Liver (tissue), 9 donors: ENCODE results near the gene TTC7B. TPM values are rescaled to one million over a fixed set of nuclear protein-coding genes. Genes with fewer than 3 reads are reported as not detected.

Experiments
- DNase-seq: peaks from one replicate; pipeline ENCODE4 v3.0.0-alpha.2; 2017; ENCODE audit warnings: low spot score
- H3K27ac ChIP-seq, 2 donors: one replicate each; pipeline ENCODE4 v1.7.0; 2013; ENCODE audit warnings: inconsistent platforms in 2 of 2, low read length in 2 of 2, control low read depth in 1 of 2, low read depth in 1 of 2, mild to moderate bottlenecking in 1 of 2
- H3K27me3 ChIP-seq, 4 donors: one replicate each; pipeline versions ENCODE4 v1.6.1 to v1.7.0; 2013; ENCODE audit warnings: low read length in 3 of 4, inconsistent platforms in 1 of 4, mild to moderate bottlenecking in 1 of 4, moderate library complexity in 1 of 4; ENCODE audit not compliant: control insufficient read depth in 4 of 4, insufficient read depth in 4 of 4
- H3K36me3 ChIP-seq, 4 donors: one replicate each; pipeline versions ENCODE4 v1.6.1 to v1.7.0; 2013; ENCODE audit warnings: low read length in 3 of 4, mild to moderate bottlenecking in 3 of 4, low read depth in 1 of 4, moderate library complexity in 1 of 4; ENCODE audit not compliant: control insufficient read depth in 4 of 4, insufficient read depth in 3 of 4
- H3K4me1 ChIP-seq, 4 donors: one replicate each; pipeline versions ENCODE4 v1.6.1 to v1.7.0; 2013; ENCODE audit warnings: low read length in 3 of 4, mild to moderate bottlenecking in 3 of 4, moderate library complexity in 1 of 4; ENCODE audit not compliant: control insufficient read depth in 4 of 4, insufficient read depth in 4 of 4
- H3K4me3 ChIP-seq, 3 donors: one replicate each; pipeline versions ENCODE4 v1.6.1 to v1.7.0; 2013; ENCODE audit warnings: low read length in 3 of 3, control low read depth in 1 of 3, low read depth in 1 of 3, mild to moderate bottlenecking in 1 of 3
- H3K9ac ChIP-seq, 2 donors: one replicate each; pipeline ENCODE4 v1.7.0; 2013; ENCODE audit warnings: low read length in 2 of 2, mild to moderate bottlenecking in 2 of 2, moderate library complexity in 2 of 2, control low read depth in 1 of 2, low read depth in 1 of 2
- H3K9me3 ChIP-seq, 4 donors: one replicate each; pipeline versions ENCODE4 v1.6.1 to v1.7.0; 2013; ENCODE audit warnings: low read length in 3 of 4; ENCODE audit not compliant: control insufficient read depth in 4 of 4
- ATF3 ChIP-seq: IDR thresholded peaks from 2 replicates; pipeline ENCODE4 v1.6.1; 2016; ENCODE audit warnings: antibody characterized with exemption
- CTCF ChIP-seq: fragments of 150-350 bp; IDR thresholded peaks from 2 replicates; pipeline ENCODE4 v1.5.1; 2017; ENCODE audit warnings: improper control_type of control experiment, low read depth, low read length; ENCODE audit not compliant: missing input control
- EGR1 ChIP-seq, 2 donors: IDR thresholded peaks; 2 replicates each; pipeline ENCODE4 v1.6.1; 2016 to 2018; ENCODE audit warnings: antibody characterized with exemption in 2 of 2, low read depth in 2 of 2
- FOXA1 ChIP-seq: IDR thresholded peaks from 2 replicates; pipeline ENCODE4 v1.6.1; 2016; ENCODE audit warnings: antibody characterized with exemption
- FOXA2 ChIP-seq: IDR thresholded peaks from 2 replicates; pipeline ENCODE4 v1.6.1; 2016; ENCODE audit warnings: antibody characterized with exemption
- HNF4A ChIP-seq, 2 donors: conservative IDR thresholded peaks; 2 replicates each; pipeline ENCODE4 v1.6.1; 2016; ENCODE audit warnings: antibody characterized with exemption in 2 of 2, mild to moderate bottlenecking in 2 of 2
- HNF4G ChIP-seq: IDR thresholded peaks from 2 replicates; pipeline ENCODE4 v1.6.1; 2016; ENCODE audit warnings: antibody characterized with exemption
- JUND ChIP-seq, 2 donors: IDR thresholded peaks; 2 replicates each; pipeline ENCODE4 v1.6.1; 2016; ENCODE audit warnings: antibody characterized with exemption in 2 of 2
- MAX ChIP-seq: IDR thresholded peaks from 2 replicates; pipeline ENCODE4 v1.6.1; 2016; ENCODE audit warnings: antibody characterized with exemption
- NR2F2 ChIP-seq: IDR thresholded peaks from 2 replicates; pipeline ENCODE4 v1.6.1; 2016; ENCODE audit warnings: antibody characterized with exemption
- RAD21 ChIP-seq, 2 donors: IDR thresholded peaks; 2 replicates each; pipeline ENCODE4 v1.6.1; 2016; ENCODE audit warnings: antibody characterized with exemption in 2 of 2, mild to moderate bottlenecking in 2 of 2
- REST ChIP-seq: IDR thresholded peaks from 2 replicates; pipeline ENCODE4 v1.6.1; 2016; ENCODE audit warnings: antibody characterized with exemption, mild to moderate bottlenecking
- SP1 ChIP-seq: IDR thresholded peaks from 2 replicates; pipeline ENCODE4 v1.6.1; 2018; ENCODE audit warnings: antibody characterized with exemption, mild to moderate bottlenecking
- TAF1 ChIP-seq: conservative IDR thresholded peaks from 2 replicates; pipeline ENCODE4 v1.6.1; 2016; ENCODE audit warnings: antibody characterized with exemption, mild to moderate bottlenecking
- YY1 ChIP-seq: IDR thresholded peaks from 2 replicates; pipeline ENCODE4 v1.6.1; 2016; ENCODE audit warnings: antibody characterized with exemption, mild to moderate bottlenecking
- ZBTB33 ChIP-seq: IDR thresholded peaks from 2 replicates; pipeline ENCODE4 v1.6.1; 2016; ENCODE audit warnings: antibody characterized with exemption
- WGBS: extraction: QIAGEN DNeasy Blood & Tissue Kit; methylation state at CpG from one replicate; pipeline ENCODE4 v1.1.7; 2013; 5-methylcytosine and 5-hydroxymethylcytosine counted together
- polyA plus RNA-seq, 2 donors: library from polyadenylated mRNA; stranded (reverse) in 1 of 2; unstranded in 1 of 2; fragments of 200-250 nt in 1 of 2; fragments of >200 nt in 1 of 2; fragmentation: Nextera tagmentation in 1 of 2; extraction: Ambion mirVana in 1 of 2; gene quantifications; one replicate each; pipeline versions ENCODE4 v1.2.1 to v1.2.3, GENCODE V29; 2013 to 2015
- total RNA-seq, 2 donors: library from RNA; depleted of rRNA; stranded (reverse); fragments of >200 nt; gene quantifications; one replicate each; pipeline ENCODE4 v1.2.3, GENCODE V29; 2014
- donor health status: healthy.
- donor health status: healthy.
- donor health status: healthy.
- donor health status: healthy.
- donor health status: healthy.

TTC7B gene
- total and polyA plus RNA-seq, 4 donors = 9.1 to 31.0 (median 12.5) TPM

- Histone ChIP-seq H3K27me3 (no peaks in the 10 kb centered on the region), H3K9ac (no peak overlapping the region), H3K4me1 (no peaks in the 10 kb centered on the region), H3K36me3 (no peaks in the 10 kb centered on the region), H3K9me3 (no peaks in the 10 kb centered on the region), H3K4me3 (no peak overlapping the region), H3K27ac (no peak overlapping the region)
- WGBS = 91% methylated on average over 3 of the region's 3 CpGs
- no peak for TF ChIP-seq HNF4G
- TF ChIP-seq FOXA2 = no peak
- TF ChIP-seq FOXA1 = no peak
- no peak for TF ChIP-seq EGR1 (IDR thresholded peaks at IDR 0.05; ENCODE audit: low read depth in 2 of 2)
- TF ChIP-seq HNF4A (conservative IDR thresholded peaks at IDR 0.05) = no peak
- no peak for TF ChIP-seq MAX
- no peak for TF ChIP-seq TAF1
- no peak for TF ChIP-seq NR2F2
- TF ChIP-seq REST = no peak
- TF ChIP-seq SP1 = no peak
- no peak for TF ChIP-seq ATF3
- TF ChIP-seq JUND (IDR thresholded peaks at IDR 0.05) = no peak
- no peak for DNase-seq
Measured at GRCh38 chr14:90844321-90844720, 28.1 kb upstream of the TTC7B start.

- no peak for DNase-seq
- Histone ChIP-seq H3K9ac (no peak overlapping the region), H3K4me3 (no peak overlapping the region), H3K27ac (no peak overlapping the region), H3K36me3 (no peaks in the 10 kb centered on the region), H3K27me3 (no peaks in the 10 kb centered on the region), H3K9me3 (no peaks in the 10 kb centered on the region), H3K4me1 (no peaks in the 10 kb centered on the region)
- 70% methylated on average over 6 of the region's 6 CpGs for WGBS
- TF ChIP-seq MAX (no peak), NR2F2 (no peak), ATF3 (no peak), CTCF (no peak), RAD21 (IDR thresholded peaks at IDR 0.05) (no peak), EGR1 (IDR thresholded peaks at IDR 0.05; ENCODE audit: low read depth in 2 of 2) (no peak), ZBTB33 (no peak), TAF1 (no peak), YY1 (no peak), SP1 (no peak), JUND (IDR thresholded peaks at IDR 0.05) (no peak)
Measured at GRCh38 chr14:90842726-90843125, 26.5 kb upstream of the TTC7B start.
